Fibroblast of skin of back (primary cell): Measurements from ENCODE around the gene RASGEF1C.
"Not testable (repeated sequence)": the region's sequence is repeated elsewhere in the genome, so short reads cannot be mapped to it uniquely, and the experiment has no call there.

Experiments used
- DNase-seq: peaks from one replicate; pipeline ENCODE4 v3.0.0-alpha.2; 2013

RASGEF1C gene

GRCh38 chr5:180210961-180211760, 2.1 kb upstream of the RASGEF1C start:
- no peak for DNase-seq

- DNase-seq, result not testable (repeated sequence)
Measured at GRCh38 chr5:180210077-180210476, 1.1 kb upstream of the RASGEF1C start.

- no peak for DNase-seq
Measured at GRCh38 chr5:180208435-180209081, 453 bp downstream of the RASGEF1C start.

DNA sequence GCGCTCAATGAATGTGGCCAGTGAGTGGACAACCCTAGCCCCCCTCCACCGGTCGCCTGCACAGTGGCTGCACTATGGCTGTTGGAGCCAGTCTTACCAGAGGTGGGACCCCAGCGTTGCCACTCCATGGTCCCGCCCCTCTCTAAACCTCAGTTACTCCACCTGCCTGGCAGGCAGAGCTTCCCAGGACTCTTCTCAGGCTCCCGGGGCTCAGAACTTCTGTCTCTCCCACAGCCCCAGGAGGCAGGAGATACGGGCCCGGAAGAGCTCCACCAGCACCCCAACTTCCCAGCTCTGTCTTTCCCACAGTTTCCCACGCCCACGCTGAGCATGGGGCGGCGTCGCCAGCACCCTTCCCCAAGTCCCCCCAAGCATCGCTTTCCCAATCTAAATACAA, 975 bp downstream of the RASGEF1C start:
- no peak for DNase-seq

- DNase-seq, result no peak
Measured at GRCh38 chr5:180207593-180207992, 1.4 kb downstream of the RASGEF1C start.

DNA sequence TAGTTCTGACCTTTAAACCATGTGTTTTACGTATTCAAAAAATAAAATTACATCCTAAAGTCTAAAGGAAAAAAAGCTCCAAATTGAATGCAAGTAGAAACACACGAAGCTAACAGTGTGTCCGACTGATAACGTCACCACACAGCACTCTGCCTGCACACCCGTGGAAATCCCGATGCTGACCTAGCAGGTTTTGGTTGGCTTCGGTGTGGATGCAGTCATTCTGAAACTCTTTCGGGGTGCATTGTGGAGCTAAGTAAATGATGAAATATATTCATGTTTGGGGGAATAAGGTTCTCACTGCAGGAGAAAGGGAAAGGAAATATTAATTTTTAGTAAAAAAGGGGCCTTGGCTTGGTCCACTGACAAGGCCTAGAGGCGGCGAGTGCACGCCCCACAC, 2.0 kb downstream of the RASGEF1C start:
- no peak for DNase-seq

GRCh38 chr5:180205916-180206315, 3.1 kb downstream of the RASGEF1C start:
- DNase-seq, result no peak

DNA sequence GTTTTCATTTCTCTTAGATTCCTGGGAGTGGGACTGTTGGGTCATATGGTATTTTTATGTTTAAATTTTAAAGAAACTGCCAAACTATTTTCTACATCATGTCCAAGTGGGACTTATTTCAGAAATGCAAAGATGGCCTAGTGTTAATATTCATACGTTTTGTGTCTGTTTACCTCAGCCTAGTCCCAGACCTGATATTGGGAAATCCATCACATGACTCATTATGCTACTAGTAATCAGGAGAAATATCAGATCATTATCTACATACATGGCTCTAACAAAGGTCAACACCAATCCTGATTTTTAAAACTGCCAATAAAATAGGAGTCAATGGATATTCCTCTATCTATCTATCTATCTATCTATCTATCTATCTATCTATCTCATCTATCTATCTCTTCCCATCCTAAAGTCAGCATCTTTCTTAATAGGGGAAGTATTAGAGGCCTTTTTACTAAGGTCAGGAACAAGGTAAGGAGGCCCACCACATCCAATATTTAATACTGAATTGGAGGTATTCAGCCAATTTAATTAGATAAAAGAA, 4.7 kb downstream of the RASGEF1C start:
- no peak for DNase-seq

GRCh38 chr5:180202939-180203573, 6.0 kb downstream of the RASGEF1C start:
- no peak for DNase-seq

DNA sequence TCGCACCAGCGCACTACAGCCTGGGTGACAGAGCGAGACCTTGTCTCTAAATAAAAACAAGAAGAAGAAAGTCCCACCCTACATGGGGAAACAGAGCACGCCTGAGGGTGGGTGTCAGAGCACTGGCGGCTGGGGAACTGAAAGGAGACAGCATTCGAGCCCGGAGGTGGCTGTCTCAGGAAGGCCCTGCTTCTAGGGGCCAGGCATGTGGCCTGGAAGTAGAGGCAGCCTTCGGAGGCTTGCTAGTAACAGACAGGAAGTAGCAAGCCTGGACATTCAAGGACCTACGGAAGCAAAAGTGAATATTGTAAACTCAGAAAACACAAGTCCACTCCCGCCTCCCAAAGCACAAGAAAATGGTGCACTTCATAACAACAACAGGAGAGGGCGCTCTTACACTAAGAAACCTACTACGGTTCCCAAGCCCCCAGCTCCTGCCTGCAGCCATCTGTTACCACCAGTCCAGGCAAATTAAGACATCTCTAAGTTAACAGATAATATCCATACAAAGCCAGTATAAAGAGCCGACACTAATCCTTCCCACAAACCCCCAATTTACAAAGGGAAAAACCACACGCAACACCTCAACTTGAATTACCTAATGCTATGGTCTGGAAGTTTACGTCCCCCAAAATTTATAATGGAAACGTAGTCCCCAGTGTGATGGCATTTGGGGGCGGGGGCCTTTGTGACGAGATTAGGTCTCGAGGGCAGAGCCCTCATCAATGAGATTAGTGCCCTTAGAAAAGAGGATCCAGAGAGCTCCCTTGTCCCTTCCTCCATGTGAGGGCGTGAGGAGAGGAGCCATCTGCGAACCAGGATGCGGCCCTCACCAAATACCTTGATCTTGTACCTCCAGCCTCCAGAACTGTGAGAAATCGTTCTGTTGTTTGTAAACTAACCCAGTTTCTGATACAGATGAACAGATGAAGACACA, 7.7 kb downstream of the RASGEF1C start:
- no peak for DNase-seq

- no peak for DNase-seq
Measured at GRCh38 chr5:180199390-180199789, 9.6 kb downstream of the RASGEF1C start.

DNA sequence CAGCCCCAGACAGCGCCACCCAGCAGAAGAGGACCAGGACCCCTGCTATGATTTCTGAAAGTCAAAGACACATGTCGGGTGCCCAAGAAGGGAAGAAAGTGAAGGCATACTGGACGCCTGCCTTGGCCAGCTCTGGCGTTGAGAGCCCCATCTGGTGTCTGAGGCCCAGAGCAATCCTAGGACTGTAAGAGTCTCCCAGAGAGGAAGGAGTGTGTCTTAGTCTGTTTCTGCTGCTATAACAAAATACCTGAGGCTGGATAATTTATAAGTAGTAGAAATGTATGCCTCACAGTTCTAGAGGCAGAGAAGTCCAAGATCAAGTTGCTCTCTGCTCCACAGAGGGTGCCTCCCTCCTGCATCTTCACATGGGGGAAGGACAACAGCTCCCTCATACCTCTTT, 10.8 kb downstream of the RASGEF1C start:
- no peak for DNase-seq

- DNase-seq, result no peak
Measured at GRCh38 chr5:180197016-180197702, 11.9 kb downstream of the RASGEF1C start.

DNA sequence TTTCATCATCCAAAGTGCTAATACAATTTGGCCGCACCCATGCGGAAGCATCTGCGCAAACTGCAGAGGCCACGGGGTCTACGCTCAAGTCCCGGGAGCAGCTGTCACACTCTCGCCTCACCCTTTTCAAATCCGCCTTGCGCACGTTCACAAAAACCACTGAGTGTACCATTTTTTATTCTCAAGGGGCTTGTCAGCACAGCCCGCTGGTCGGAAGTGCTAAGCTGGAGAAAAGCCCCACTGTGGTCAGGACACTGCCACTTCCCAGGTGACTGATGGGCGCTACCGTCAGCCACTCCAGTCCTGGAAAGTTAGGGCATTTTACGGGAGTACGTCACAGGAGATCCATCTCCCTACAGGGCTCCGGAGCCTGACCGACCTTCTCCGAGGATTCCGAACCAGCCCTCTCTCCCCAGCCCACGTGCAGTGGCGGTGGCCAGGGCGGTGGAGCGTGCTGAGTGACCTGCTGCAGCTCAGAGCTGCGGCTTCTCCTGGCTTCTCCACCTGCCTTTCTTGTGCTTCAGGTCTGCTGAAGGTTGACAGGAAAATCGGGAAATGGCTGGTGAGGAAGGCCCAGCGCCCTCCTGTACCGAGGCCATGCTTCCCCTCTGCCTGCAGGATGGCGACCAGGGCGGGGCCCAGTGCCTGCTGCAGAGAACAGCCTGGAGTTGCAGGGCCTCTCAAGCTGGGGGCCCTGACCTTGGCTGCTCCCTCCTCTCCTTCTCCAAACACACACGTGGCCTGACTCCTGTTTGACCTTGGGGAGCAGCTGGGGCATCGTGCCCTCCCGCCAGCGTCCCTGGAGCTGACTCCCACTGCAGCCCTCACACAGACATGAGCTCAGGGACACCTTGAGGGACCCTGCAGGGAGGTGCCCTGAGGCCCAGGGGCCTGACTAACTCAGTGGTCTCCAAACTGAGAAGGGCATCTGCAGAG, 14.3 kb downstream of the RASGEF1C start:
- DNase-seq, result no peak

DNA sequence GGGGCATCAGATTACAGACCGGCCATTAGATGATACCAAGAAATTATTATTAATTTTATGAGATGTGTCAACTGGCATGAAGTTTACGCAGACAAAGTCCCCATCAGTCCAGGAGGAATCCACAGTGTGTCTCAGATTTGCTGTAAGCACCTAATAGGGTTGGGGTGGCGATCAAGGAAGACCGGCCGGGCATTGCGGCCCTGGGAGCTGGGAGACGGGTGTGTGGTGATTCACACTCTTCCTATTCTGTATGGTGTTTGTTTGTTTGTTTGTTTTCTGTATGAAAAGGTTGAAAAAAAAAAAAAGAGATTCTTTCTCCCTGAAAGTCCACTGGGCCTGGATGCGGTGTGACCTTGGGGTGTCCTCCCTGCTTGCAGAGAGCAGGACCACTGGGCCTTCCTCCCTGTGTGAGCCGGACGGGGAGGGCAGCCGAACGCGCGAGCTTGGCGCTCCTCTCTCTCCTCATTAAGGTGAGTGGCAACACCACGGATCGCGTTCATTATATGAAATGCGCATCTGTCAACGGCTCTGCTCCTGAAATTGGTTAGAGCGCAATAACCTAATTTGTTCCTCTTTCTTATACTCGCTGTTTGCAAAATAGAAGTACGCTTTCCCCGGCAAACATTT, 15.1 kb downstream of the RASGEF1C start:
- DNase-seq, result no peak

- DNase-seq, result no peak
Measured at GRCh38 chr5:180191716-180192115, 17.3 kb downstream of the RASGEF1C start.

DNA sequence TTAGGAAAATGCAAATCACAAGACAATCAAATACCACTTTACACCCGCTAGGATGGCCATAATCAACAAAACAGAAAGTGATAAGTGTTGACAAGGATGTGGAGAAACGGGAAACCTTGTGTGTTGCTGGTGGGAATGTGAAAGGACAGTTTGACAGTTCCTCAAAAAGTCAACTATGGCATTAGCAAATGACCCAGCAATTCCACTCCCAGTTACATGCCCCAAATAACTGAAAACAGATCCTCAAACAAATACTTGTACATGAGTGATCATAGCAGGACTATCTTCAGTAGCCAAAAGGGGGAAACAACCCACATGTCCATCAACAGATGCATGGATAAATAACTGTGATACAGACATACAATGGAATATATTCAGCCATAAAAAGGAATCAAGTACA, 21.2 kb downstream of the RASGEF1C start:
- no peak for DNase-seq

DNA sequence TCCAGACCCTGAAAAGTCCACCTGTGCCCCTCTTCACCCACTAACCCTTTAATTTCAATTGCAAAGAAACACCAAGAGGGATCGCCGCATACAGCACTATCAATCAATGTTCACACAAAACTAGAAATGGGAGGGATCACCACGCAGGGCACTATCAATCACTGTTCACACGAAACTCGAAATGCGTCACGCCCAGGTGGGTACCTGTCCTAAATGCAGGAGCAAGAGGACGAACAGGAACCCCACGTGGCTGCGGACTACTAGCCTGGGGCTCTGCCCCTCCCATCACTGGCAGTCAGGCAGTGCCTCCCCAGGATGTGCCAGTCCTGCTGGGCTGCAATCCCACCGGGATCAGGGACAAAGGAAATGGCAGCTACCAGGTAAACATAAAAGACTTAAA, 28.2 kb downstream of the RASGEF1C start:
- DNase-seq, result no peak

- DNase-seq, result no peak
Measured at GRCh38 chr5:180180421-180180820, 28.6 kb downstream of the RASGEF1C start.
